A549 (cell line): ENCODE results near the gene ECM1. TPM values are rescaled to one million over a fixed set of nuclear protein-coding genes. Genes with fewer than 3 reads are reported as not detected.

Source experiments
- ATAC-seq, 2 experiments: fragments of 200-7000 bp in 1 of 2; fragments of >200 bp in 1 of 2; cut with Nextera tagmentation in 1 of 2; cut with Tn5 transposase in 1 of 2; 3 replicates each; pipeline versions ENCODE4 v1.8.0 to v1.9.1; 2018 to 2020; ENCODE audit warnings: mild to moderate bottlenecking in 1 of 2, moderate library complexity in 1 of 2
- CTCF ChIA-PET: fragments of 300-600 bp; sonication (Branson Sonifier 250); formaldehyde crosslinking; extraction: SDS; loops from one replicate; lab custom pipeline; 2021; ENCODE audit warnings: antibody characterized with exemption, inconsistent platforms; lab: Yijun Ruan, JAX
- POLR2A ChIA-PET: fragments of 350-600 bp; formaldehyde crosslinking; extraction: SDS; loops from one replicate; lab custom pipeline; 2021; ENCODE audit warnings: antibody characterized with exemption, inconsistent platforms; lab: Yijun Ruan, JAX
- DNase-seq, 2 experiments: peaks; one replicate each; pipeline versions ENCODE4 v3.0.0 to v3.0.0-alpha.2; 2011 to 2016; ENCODE audit warnings: low read depth in 1 of 2, low spot score in 1 of 2
- FAIRE-seq: peaks from 2 replicates; lab custom pipeline; 2011; peaks lifted over from hg19 to GRCh38; lab: Jason Lieb, UNC
- H3K27ac ChIP-seq, 2 experiments: fragments of >200 bp; sonication (Bioruptor Twin); formaldehyde crosslinking; 3 replicates each; pipeline ENCODE4 v1.5.1; 2016 to 2017
- H3K4me1 ChIP-seq: fragments of >200 bp; sonication (Bioruptor Twin); formaldehyde crosslinking; 3 replicates; pipeline ENCODE4 v1.6.1; 2016
- H3K4me2 ChIP-seq: fragments of >200 bp; sonication (Bioruptor Twin); formaldehyde crosslinking; 3 replicates; pipeline ENCODE4 v1.6.1; 2016
- H3K4me3 ChIP-seq: fragments of >200 bp; sonication (Bioruptor Twin); formaldehyde crosslinking; 3 replicates; pipeline ENCODE4 v1.5.1; 2016
- H3K9me3 ChIP-seq: fragments of >200 bp; sonication (Bioruptor Twin); formaldehyde crosslinking; 3 replicates; pipeline ENCODE4 v1.6.1; 2016
- ATOH8 ChIP-seq: fragments of 250-450 bp; sonication (Bioruptor Pico); IDR thresholded peaks from 2 replicates; pipeline ENCODE4 v1.5.0; 2020; ENCODE audit warnings: low read depth, mild to moderate bottlenecking, moderate library complexity
- CEBPB ChIP-seq, 2 experiments: fragments of >200 bp in 1 of 2; sonication (Bioruptor Twin) in 1 of 2; formaldehyde crosslinking in 1 of 2; IDR thresholded peaks; 2 replicates each; pipeline ENCODE4 v1.6.1; 2012 to 2016
- CHD2 ChIP-seq: fragments of 150-350 bp; IDR thresholded peaks from 2 replicates; pipeline ENCODE4 v1.6.1; 2014; ENCODE audit warnings: low read length; ENCODE audit not compliant: partially characterized antibody
- CHD4 ChIP-seq: fragments of 200-600 bp; sonication (generic); IDR thresholded peaks from 2 replicates; pipeline ENCODE4 v1.6.1; 2016; ENCODE audit warnings: antibody characterized with exemption, mild to moderate bottlenecking, borderline replicate concordance
- E2F6 ChIP-seq: IDR thresholded peaks from 2 replicates; pipeline ENCODE4 v1.6.1; 2012; ENCODE audit warnings: low read depth, borderline replicate concordance
- ESRRA ChIP-seq: fragments of 150-350 bp; IDR thresholded peaks from 2 replicates; pipeline ENCODE4 v1.6.1; 2014; ENCODE audit warnings: mild to moderate bottlenecking, low read length, borderline replicate concordance
- HDAC2 ChIP-seq: fragments of 200-600 bp; sonication (generic); IDR thresholded peaks from 2 replicates; pipeline ENCODE4 v1.6.1; 2016
- HES2 ChIP-seq: fragments of >200 bp; sonication (Bioruptor Twin); formaldehyde crosslinking; IDR thresholded peaks from 2 replicates; pipeline ENCODE4 v1.6.1; 2016
- HEYL ChIP-seq: fragments of 250-450 bp; sonication (Bioruptor Pico); IDR thresholded peaks from 2 replicates; pipeline ENCODE4 v1.8.0; 2021; ENCODE audit warnings: mild to moderate bottlenecking, moderate library complexity
- HMGXB4 ChIP-seq: fragments of 250-450 bp; sonication (Bioruptor Pico); IDR thresholded peaks from 2 replicates; pipeline ENCODE4 v1.5.0; 2021; ENCODE audit warnings: mild to moderate bottlenecking, moderate library complexity, borderline replicate concordance
- HOXB5 ChIP-seq: fragments of 250-450 bp; sonication (Bioruptor Pico); IDR thresholded peaks from 2 replicates; pipeline ENCODE4 v1.5.0; 2020; ENCODE audit warnings: mild to moderate bottlenecking, moderate library complexity
- JUN ChIP-seq, 2 experiments: fragments of >200 bp; sonication (Bioruptor Twin); formaldehyde crosslinking; IDR thresholded peaks; 2 replicates in 1 of 2; 3 replicates in 1 of 2; pipeline ENCODE4 v1.6.1; 2016 to 2017
- JUNB ChIP-seq: fragments of >200 bp; sonication (Bioruptor Twin); formaldehyde crosslinking; IDR thresholded peaks from 2 replicates; pipeline ENCODE4 v1.6.1; 2016
- MAFK ChIP-seq: fragments of 450-650 bp; IDR thresholded peaks from 2 replicates; pipeline ENCODE4 v1.6.1; 2014; ENCODE audit not compliant: partially characterized antibody
- MAX ChIP-seq: IDR thresholded peaks from 2 replicates; pipeline ENCODE4 v1.6.1; 2012
- POLR2AphosphoS2 ChIP-seq: conservative IDR thresholded peaks from 2 replicates; pipeline ENCODE4 v1.6.1; 2012; ENCODE audit warnings: low read length, improper control_type of control experiment, inconsistent platforms
- REST ChIP-seq: fragments of 200-600 bp; sonication (generic); IDR thresholded peaks from 2 replicates; pipeline ENCODE4 v1.6.1; 2016; ENCODE audit warnings: antibody characterized with exemption, mild to moderate bottlenecking, moderate library complexity
- RFX5 ChIP-seq: fragments of 450-650 bp; IDR thresholded peaks from 2 replicates; pipeline ENCODE4 v1.7.1; 2014; ENCODE audit warnings: antibody characterized with exemption, mild to moderate bottlenecking, moderate library complexity
- TFCP2L1 ChIP-seq: fragments of 250-450 bp; sonication (Bioruptor Pico); IDR thresholded peaks from 2 replicates; pipeline ENCODE4 v1.5.0; 2021; ENCODE audit warnings: mild to moderate bottlenecking
- TP53 ChIP-seq: fragments of 250-450 bp; sonication (Bioruptor Pico); IDR thresholded peaks from 2 replicates; pipeline ENCODE4 v1.5.0; 2021; ENCODE audit warnings: mild to moderate bottlenecking, moderate library complexity
- ZNF302 ChIP-seq: fragments of 250-450 bp; sonication (Bioruptor Pico); IDR thresholded peaks from 2 replicates; pipeline ENCODE4 v1.9.0; 2021; ENCODE audit warnings: inconsistent platforms, mild to moderate bottlenecking, moderate library complexity
- WGBS: methylation state at CpG from one replicate; pipeline ENCODE4 v1.1.6; 2017; ENCODE audit errors: missing lambda C conversion rate; 5-methylcytosine and 5-hydroxymethylcytosine counted together
- polyA plus RNA-seq, 4 experiments: library from polyadenylated mRNA; depleted of rRNA in 3 of 4; stranded (reverse); fragments of >200 nt; fragmentation: RNase III in 1 of 4; extraction: RNeasy Plus Mini Kit Qiagen cat#74134 plus additional on column Dnase treatment in 1 of 4; gene quantifications; 2 replicates in 3 of 4; 3 replicates in 1 of 4; pipeline ENCODE4 v1.2.3, GENCODE V29; 2011 to 2017

The ECM1 gene
- polyA plus RNA-seq, 2 of the 4 experiments (the other 2 are of a cell fraction), result 0.88 to 1.0 TPM

GRCh38 chr1:150479370-150479769 is 28.5 kb upstream of the ECM1 start:
- Histone ChIP-seq H3K9me3 (no peaks in the 10 kb centered on the region), H3K4me2 (no peak overlapping the region), H3K4me3 (no peak overlapping the region), H3K27ac (no peak overlapping the region), H3K4me1 (peaks cover 13% of the 10 kb centered on the region; the same call in 2 of the 3 replicates)
- ChIA-PET POLR2A (interaction anchor here (1.1 kb wide), 1 partner anchor 118 kb away, joined by 6 read pairs; no protein-coding TSS in a partner anchor), CTCF (no interaction called here)
- ATAC-seq (no peak), DNase-seq (no peak), FAIRE-seq (no peak)
- WGBS, result 51% methylated on average over 4 of the region's 4 CpGs
- TF ChIP-seq ZNF302 (CRISPR knock-in tag), result no peak
- no peak for TF ChIP-seq HMGXB4 (CRISPR knock-in tag)
- TF ChIP-seq MAX, result no peak
- no peak for TF ChIP-seq CHD2
- TF ChIP-seq RFX5, result no peak
- TF ChIP-seq JUN (IDR thresholded peaks at IDR 0.05), result no peak
- TF ChIP-seq TFCP2L1 (CRISPR knock-in tag), result no peak
- TF ChIP-seq ESRRA, result no peak

GRCh38 chr1:150479927-150480352 is 28.0 kb upstream of the ECM1 start:
- H3K4me2 ChIP-seq, result no peak overlapping the region
- POLR2A ChIA-PET, result interaction anchor here (1.1 kb wide), 1 partner anchor 119 kb away, joined by 6 read pairs; no protein-coding TSS in a partner anchor
- CTCF ChIA-PET, result interaction anchor here (0.6 kb wide), 1 partner anchor 11 kb away, joined by 3 read pairs; no protein-coding TSS in a partner anchor
- TF ChIP-seq TFCP2L1 (CRISPR knock-in tag), result no peak
- no peak for TF ChIP-seq HES2
- TF ChIP-seq JUNB, result no peak
- H3K9me3 ChIP-seq, result no peaks in the 10 kb centered on the region
- H3K4me1 ChIP-seq, result peaks cover 13% of the 10 kb centered on the region; the same call in 2 of the 3 replicates
- FAIRE-seq (no peak), ATAC-seq (no peak), DNase-seq (no peak)
- H3K27ac ChIP-seq, result no peak overlapping the region
- no peak overlapping the region for H3K4me3 ChIP-seq
- 62% methylated on average over 2 of the region's 2 CpGs for WGBS

- Histone ChIP-seq H3K27ac (no peak overlapping the region), H3K4me1 (peaks cover 7% of the 10 kb centered on the region; the same call in 2 of the 3 replicates), H3K4me3 (no peak overlapping the region), H3K4me2 (no peak overlapping the region), H3K9me3 (no peaks in the 10 kb centered on the region)
- no peak for TF ChIP-seq ATOH8 (CRISPR knock-in tag)
- no peak for TF ChIP-seq REST
- no peak for TF ChIP-seq E2F6
- no peak for TF ChIP-seq CHD4
- no peak for TF ChIP-seq HMGXB4 (CRISPR knock-in tag)
- TF ChIP-seq HEYL (CRISPR knock-in tag), result no peak
- no peak for TF ChIP-seq MAFK
- no peak for TF ChIP-seq POLR2AphosphoS2
- TF ChIP-seq TP53 (CRISPR knock-in tag), result no peak
- TF ChIP-seq HDAC2, result no peak
- no peak for TF ChIP-seq HOXB5 (CRISPR knock-in tag)
- TF ChIP-seq CEBPB (IDR thresholded peaks at IDR 0.05), result no peak
- POLR2A ChIA-PET, result no interaction called here
- CTCF ChIA-PET, result interaction anchor here (0.7 to 2.5 kb wide), 4 partner anchors 15 to 76 kb away, joined by 3 to 19 read pairs (median 9); no protein-coding TSS in a partner anchor
- 61% methylated on average over 5 of the region's 5 CpGs for WGBS
- DNase-seq, result no peak
- FAIRE-seq, result no peak
- ATAC-seq, result no peak
Observed at GRCh38 chr1:150484431-150484830, 23.5 kb upstream of the ECM1 start.
